GM18867 (cell line): Measurements from ENCODE around the gene C5.
"Not testable (repeated sequence)": the region's sequence is repeated elsewhere in the genome, so short reads cannot be mapped to it uniquely, and the experiment has no call there.

Source experiments
- ATAC-seq: cut with Tn5 transposase; IDR thresholded peaks from one replicate; pipeline ENCODE4 v1.9.1; 2021; ENCODE audit warnings: mild to moderate bottlenecking, moderate library complexity; ENCODE audit not compliant: unreplicated experiment

C5 gene

DNA sequence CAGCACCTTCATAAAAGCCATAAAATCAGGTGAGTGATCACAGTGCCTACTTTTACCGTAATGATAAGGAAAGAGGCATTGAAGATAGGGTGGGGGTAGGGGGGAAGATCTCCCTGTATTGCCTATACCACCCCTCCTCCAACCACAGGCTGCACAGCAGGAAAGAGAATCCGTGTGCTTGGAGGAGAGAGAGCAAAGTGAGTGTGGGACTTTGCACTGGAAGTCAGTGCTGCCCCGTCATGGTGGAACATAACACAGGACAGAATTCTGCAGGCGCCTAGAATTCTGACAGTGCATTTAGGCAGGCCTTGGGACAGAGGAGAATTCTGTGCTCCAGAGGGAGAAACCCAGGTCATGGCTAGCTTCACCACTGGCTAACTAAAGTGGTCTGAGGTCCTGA, 3.5 kb upstream of the C5 start:
- ATAC-seq = no peak

DNA sequence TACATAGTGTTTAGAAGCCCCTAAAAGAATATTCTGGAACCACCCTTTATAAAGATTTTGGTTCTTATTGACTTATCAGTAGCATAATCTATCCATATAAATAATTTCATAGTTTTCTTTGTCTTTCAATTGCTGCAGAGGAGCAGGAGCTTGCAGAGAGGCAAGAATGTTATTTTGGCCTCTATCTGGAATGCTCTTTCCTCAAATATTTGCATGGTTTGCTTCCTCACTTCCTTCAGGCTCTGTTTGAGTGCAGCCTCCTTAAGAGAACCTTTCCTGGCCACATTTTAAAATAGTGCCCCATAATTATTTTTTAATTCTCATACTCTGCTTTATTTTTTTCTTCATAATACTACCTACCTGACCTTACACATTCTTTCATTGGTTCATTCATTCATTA, 1.5 kb downstream of the C5 start:
- no peak for ATAC-seq

DNA sequence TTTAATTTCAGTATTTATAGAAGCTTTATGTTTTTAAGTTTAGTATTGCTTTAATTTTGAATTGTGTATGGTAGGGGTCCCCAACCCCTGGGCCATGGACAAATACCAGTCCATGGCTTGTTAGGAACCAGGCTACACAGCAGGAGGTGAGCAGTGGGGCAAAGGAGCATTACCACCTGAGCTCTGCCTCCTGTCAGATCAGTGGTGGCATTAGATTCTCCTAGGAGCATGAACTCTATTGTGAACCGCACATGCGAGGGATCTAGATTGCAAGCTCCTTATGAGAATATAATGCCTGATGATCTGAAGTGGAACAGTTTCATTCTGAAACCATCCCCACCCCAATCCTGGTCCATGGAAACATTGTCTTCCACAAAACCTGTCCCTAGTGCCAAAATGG, 1.9 kb downstream of the C5 start:
- ATAC-seq = no peak

DNA sequence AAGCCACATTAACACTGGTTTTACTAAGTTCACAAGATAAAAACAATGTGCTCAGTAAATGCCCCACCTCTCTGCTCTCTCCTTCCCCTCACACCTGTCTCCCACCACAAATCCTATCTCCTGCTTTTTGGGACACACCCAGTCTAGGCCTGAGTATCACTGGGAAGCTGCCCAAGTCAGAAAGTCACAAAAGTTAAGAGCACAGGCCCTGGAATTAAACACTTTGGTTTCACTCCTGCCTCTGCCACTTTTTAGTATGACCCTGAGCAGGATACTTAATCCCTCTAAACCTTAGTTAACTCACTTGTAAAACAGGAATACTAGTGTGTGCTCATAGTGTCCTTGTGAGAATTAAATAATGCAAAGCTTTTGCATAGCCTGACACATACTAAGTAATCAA, 11.3 kb downstream of the C5 start:
- no peak for ATAC-seq

DNA sequence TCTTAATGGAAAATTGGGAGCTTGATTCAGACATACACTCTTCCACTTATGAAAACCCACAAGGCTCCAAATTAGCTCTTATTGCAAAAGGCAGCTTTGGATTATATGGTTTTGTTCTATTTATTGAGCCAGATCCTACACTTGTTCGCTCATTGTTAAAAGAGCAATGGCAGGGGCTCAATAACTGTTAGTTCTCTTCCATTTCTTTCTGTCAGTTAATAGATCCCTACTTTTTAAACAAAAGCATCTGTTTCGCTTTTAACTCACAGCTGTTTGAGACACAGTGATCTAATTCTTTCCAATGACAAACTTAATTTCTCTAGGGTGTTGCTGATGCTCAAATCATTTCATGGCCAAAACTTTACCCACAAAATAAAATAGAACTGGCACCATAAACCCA, 11.7 kb downstream of the C5 start:
- no peak for ATAC-seq

DNA sequence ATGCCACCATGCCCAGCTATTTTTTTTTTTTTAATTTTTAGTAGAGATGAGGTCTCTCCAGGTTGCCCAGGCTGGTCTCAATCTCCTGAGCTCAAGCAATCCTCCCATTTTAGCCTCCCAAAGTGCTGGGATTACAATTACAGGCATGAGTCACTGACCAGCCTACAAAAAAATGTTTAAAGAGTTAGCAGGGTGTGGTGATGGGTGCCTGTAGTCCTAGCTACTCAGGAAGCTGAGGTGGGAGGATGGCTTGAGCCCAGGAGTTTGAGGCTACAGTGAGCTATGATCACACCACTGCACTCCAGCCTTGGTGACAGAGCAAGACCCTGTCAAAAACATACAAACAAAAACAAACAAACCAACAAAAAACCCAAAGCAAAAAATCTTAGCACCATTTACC, 14.4 kb downstream of the C5 start:
- not testable (repeated sequence) for ATAC-seq

DNA sequence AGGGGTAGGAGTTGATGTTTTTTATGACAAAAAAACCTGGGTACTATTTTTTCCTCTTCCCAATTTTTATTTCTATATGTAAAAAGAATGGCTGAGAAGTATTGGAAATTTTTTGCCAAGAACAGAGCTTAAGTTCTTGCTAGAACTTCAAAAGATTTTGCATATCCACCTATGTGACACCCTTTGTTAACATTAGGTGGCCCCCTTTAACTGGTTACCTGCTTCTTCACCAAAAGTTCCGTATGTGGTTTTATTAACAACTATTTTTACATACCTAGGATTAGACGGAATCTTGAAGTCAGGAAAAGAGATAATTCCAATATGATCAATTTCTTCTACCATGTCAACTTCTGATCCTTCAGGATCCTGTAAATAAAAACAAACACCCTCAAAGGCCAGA, 15.5 kb downstream of the C5 start:
- ATAC-seq = no peak

DNA sequence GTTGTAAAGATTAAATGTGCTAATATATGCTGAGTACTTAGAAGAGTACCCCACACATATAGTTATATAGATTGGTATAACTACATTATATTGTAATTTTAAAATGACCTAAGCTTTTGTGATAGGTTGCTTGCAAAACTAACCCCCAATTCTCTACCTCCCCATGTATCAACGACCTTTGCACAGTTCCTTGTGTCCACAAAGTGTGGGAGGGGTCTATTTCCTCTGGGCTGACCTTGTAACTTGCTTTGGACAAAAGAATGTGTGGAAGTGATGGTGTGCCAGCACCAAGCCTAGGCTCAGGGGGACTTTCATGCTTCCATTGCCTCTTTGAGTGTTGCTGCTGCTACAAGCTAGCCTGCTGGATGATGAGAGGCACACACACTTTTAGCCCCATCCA, 20.6 kb downstream of the C5 start:
- ATAC-seq = no peak

DNA sequence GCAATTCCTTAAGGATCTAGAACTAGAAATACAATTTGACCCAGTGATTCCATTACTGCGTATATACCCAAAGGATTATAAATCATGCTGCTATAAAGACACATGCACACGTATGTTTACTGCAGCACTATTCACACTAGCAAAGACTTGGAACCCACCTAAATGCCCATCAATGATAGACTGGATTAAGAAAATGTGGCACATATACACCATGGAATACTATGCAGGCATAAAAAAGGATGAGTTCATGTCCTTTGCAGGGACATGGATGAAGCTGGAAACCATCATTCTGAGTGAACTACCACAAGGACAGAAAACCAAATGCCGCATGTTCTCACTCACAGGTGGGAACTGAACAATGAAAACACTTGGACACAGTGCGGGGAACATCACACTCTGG, 21.8 kb downstream of the C5 start:
- not testable (repeated sequence) for ATAC-seq

DNA sequence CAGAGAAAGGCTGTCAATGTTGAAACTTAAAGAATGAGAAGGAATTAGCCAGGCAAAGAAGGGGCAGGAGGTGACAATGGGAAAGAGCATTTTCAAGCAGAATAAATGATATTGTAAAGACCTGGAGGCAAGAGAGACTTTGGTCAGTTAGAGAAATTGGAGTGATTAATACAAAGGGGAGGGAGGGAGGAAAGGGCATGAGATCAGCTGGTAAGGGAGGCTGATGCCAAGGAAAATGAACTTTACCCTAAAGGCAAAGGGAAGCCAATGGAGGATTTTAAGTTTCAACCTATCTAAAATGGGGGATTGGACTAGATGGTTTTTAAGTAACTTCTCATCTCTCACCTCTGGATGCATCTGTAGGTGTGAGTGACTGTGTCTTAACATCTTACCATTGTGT, 23.3 kb downstream of the C5 start:
- no peak for ATAC-seq

DNA sequence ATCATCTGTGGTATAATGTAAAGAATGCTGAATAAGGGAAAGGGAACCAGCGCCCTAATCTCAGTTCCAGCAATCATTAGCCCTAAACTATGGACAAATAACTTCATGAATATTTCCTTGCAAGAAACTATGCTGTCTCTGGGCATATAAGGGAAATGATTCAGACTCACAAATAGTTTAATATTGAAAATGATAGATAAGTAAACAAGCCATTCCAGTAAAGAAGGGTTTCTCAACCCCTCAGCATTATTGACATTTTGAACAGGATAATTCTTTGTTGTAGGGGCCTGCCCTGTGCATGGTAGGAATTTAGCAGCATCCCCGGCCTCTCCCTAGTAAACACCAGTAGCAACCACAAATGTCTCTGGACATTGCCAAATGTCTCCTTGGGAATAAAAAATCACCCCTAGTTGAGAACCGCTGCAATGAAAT, 23.8 kb downstream of the C5 start:
- ATAC-seq = no peak

DNA sequence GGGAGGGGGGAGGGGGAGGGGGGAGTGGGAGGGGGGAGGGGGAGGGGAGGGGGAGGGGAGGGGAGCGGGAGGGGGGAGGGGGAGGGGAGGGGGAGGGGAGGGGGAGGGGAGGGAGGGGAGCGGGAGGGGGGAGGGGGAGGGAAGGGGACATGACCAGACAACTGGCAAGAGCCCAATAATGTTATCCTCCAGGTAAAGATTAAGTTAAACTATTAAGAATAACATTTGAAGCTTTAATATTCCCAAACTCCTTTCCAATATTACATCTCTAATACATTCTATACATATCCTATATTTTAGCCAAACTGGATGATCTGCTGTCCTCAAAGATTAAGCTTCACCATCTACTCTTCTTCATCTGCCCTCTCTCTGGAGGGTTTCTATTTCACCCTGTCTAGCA, 25.8 kb downstream of the C5 start:
- ATAC-seq = no peak

DNA sequence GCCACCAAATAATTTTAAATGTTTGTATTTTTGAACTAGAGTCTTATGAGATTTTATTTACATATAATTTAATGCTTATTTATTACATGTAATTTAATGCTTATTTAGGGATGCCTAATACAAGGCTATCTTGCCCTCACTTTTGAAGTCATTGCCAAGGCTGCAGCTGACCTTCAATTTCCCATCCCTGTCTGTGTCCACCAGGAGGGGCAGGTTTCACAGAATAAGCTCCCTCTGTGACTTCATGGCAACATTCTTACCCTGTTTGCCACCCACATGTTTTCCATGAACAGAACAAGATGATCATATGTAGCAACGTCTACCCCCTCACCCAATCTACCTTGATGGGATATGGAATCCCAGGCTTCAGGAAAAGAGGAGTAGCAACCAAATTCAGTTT, 27.0 kb downstream of the C5 start:
- no peak for ATAC-seq

DNA sequence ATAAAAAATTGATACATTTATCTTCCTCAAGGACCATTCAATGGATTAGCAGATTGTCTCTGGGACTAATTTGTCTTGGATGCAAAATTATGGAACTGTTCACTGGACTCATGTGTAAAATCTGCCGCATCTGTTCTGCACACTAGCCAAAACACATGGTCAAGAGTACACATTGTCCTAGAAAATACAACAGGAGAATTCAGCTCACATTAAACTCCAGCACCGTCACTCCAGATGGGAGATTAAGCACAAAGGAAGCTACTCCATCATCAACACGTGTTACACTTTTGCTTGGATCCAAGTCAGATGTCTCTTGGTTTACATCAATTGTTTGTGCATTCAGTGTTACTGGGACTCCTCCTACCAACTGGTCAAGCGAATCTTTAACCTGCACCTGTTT, 28.8 kb downstream of the C5 start:
- ATAC-seq = no peak

DNA sequence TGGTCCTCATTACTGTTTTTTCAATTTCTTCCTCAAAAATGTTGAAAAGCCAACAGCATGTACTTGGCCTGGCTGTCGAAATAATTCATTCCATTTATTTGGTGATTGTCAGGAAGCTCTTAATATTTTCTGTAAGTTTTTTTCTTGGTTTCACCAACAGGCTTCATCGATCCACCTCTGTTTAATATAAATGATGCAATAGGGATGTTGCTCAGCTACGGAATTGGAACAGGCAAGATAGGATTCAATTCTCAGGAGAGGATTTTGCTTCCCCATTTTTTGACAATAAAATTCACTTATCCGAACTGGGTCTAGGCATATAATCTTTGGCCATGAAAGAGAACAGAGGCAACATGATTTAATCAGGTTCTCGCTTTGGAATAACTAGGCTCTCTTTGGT, 30.8 kb downstream of the C5 start:
- ATAC-seq = no peak

DNA sequence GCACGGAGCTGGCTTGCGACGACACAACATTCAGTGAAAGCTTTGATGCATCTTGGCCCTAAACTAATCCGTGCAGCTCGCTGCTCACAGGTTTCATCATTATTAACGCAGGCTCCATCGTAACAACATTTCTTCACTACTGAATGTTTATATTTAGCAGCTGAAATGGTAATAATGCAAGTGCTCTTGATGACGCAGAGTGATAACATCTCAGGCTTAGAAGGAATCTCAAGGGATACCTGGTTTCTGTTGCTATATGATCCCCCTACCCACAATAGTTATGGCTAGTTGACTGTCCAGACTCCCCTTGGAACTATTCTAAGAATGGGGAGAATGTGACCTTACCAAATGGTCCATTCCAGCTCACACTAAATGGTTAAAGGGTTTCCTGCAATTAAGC, 36.2 kb downstream of the C5 start:
- no peak for ATAC-seq

DNA sequence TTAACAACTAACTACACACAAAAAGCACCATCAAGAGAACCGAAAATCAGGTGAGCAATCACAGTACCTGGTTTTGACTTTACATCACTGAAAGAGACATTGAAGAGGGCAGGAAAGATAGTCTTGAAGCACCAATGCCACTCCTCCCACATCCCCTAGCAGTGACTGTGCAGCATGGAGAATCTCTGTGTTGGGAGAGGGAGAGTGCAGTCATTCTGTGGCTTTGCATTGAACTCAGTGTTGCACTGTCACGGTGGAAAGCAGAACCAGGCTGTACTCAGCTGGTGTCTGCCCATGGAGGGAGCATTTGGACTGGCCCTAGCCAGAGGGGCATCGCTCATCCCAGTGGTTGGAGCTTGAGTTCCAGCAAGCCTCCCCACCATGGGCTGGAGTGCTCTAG, 40.4 kb downstream of the C5 start:
- no peak for ATAC-seq

DNA sequence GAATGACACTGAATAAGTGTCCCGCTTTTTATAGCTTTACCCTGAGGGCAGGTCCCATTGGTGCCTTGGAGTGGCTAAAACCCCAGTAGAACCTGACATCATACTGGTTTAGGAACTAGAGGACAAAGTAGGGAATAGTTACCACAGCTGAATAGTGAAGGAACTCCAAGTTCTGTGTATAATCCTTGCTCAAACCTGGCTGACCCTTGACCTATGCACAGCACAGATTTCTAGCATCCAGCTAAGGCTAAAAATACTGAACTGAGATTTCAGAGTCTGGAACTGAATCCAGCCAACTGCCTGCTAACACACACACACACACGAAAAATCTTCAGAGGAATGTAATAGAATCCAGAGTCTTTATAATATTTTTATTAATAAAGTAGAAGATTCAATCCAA, 50.8 kb downstream of the C5 start:
- ATAC-seq = no peak

DNA sequence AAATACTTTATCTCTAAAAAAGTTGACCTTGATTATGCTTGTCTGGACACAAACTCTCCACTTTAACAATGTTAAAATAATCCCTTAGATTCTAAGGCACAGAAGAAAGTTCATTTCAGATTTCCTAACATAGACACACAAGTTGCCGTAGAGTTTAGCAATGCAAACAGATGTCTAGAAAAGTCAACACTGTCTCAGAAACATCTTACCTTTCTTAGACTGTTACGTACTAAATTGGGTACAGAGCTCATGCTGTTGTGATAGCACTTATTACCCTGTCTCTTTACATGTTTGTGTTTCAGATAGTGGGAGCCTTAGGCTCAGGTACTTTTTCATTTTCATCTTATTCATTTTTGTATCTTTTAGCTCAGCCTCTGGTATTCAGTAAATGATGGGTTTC, 52.0 kb downstream of the C5 start:
- ATAC-seq = no peak

DNA sequence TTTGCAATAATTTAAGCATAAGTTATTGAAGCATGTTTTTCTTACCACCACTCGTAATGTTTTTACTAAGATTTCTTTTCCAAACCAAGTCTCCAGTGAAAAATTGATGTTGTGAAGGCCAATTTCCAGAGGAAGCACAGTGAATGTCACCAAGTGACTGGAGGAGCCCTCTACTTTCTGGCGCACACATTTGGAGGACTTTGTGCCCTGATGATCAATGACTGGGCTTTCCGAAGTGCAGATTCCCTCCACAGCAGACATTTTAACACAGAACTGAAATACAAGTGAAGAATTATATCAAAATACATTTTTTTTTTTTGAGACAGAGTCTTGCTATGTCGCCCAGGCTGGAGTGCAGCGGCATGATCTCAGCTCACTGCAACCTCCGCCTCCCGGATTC, 52.6 kb downstream of the C5 start:
- no peak for ATAC-seq

DNA sequence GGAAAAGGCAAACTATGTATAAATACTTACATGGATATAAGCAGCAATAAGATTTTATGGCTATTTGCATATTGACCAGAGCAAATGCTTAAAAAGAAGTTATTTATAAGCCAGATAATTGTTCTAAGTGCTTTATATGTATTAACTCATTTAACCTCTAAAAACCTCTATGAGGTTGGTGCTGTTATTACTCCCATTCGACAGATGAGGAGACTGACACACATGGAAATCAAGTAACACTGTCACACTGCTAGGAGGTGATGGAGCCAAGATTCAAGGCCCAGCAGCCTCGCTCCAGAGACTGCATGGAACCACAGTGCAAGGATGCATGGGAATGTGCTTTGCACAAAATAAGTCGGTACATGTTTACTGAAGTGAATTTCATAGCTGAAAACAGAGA, 53.7 kb downstream of the C5 start:
- no peak for ATAC-seq

DNA sequence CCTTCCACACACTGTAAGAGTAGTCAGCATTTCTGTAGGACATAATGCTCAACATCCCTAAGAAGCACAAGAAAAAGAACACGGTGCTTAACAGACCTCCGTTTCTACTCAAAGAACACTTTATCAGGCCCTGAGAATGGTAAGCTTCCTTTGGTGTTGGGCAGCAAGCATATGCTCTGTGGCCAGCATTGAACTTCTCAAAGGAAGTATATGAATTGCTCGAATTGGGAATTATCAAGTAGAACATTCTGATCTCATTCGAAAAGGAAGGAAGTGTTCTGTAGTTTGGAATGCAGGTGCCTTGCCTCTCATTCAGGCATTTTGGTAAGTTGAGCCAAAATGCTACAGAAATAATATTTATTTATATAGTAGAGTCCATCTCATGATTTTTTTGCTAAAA, 61.0 kb downstream of the C5 start:
- ATAC-seq = no peak

DNA sequence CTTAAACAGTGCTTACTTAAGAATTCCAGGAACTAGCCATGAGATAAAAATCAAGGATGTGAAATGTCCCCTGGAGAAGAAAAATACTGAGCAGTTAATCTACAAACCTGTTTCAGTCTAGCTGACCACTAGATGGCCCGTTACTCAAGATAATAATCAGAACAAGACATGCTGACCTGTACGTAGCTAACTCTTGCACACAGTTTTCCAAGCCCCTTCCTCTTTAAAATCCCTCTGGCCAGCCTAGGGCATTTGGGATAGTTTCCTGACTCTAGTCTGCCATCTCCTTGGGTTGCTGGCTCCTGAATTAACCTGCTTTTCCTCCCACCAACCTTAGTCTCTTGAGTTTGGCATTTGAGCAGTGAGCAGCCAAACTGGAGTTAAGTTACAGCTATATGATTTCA, 64.3 kb downstream of the C5 start:
- ATAC-seq = no peak

DNA sequence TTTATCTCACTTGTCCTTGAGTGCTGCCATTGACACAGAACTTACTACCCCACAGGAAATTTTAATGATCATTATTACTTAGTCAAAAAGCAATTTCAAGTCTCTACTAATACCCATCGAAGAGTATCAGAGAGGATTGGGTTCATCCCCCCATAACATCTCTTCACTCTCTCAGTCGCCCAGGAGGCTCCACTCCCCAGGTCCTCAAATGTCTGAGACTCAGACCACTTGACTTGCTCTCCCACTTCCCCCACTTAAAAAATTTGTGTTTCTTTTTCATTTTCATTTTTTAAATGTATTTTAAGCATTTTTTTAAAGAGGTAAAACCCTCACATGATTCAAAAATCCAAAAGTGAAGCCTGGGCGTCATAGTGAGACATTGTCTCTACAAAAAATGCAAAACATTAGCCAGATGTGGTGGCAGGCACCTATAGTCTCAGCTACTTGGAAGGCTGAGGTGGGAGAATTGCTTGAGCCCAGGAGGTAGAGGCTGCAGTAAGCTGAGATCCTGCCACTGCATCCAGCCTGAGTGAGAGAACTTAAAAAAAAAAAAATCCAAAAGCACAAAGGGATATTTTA, 66.7 kb downstream of the C5 start:
- peak; percentile 64 for ATAC-seq
